ENCODE results near the gene TAOK3.

The TAOK3 gene

DNA sequence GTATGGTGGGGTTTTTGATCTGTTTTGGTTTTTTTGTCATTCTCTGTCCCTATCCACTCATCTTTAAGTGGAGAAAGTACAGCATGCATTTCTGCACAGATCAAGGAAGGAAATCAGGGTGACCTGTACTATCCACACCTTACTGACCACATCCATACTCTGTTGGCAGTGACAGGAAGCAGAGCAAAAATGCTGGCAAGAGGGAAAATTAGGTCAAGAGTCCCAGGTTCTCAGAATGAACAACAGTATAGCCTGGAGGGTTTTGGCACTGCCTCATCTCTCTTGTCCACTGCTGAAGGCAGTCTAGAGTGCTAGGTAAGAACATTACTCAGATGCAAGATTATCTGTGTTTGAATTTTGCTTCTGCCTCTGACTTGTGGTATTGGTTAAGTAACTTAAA is 70.7 kb downstream of the TAOK3 start:
- Histone ChIP-seq H3K79me2 (ENCODE audit: insufficient read depth, low read length) (peaks cover 71% of the 10 kb centered on the region), H2AFZ (ENCODE audit: low read depth, low read length, severe bottlenecking) (no peak overlapping the region), H3K27me3 (ENCODE audit: low read length) (no peaks in the 10 kb centered on the region), H3K4me3 (ENCODE audit: insufficient read depth, low read length, poor library complexity, severe bottlenecking) (no peak overlapping the region), H4K20me1 (ENCODE audit: low read depth, low read length) (no peaks in the 10 kb centered on the region), H3F3A (ENCODE audit: insufficient read depth) (peaks cover 5% of the 10 kb centered on the region; the same call in 1 of the 2 replicates), H3K9me2 (replicated peaks; ENCODE audit: insufficient read depth, low read length) (no peaks in the 10 kb centered on the region), H3K9me3 (ENCODE audit: insufficient read depth, low read length) (no peaks in the 10 kb centered on the region), H3K9ac (ENCODE audit: low read length) (no peak overlapping the region), H3K27ac (ENCODE audit: low read depth, low read length) (no peak overlapping the region), H3K36me3 (ENCODE audit: low read length) (no peaks in the 10 kb centered on the region), H3K4me2 (ENCODE audit: low read depth, low read length, poor library complexity, severe bottlenecking) (no peak overlapping the region)
- TF ChIP-seq CTCF (IDR thresholded peaks at IDR 0.05; ENCODE audit: insufficient read depth, low read length, poor library complexity, severe bottlenecking) (no peak), EZH2phosphoT487 (conservative IDR thresholded peaks at IDR 0.05; ENCODE audit: low read length) (no peak)

DNA sequence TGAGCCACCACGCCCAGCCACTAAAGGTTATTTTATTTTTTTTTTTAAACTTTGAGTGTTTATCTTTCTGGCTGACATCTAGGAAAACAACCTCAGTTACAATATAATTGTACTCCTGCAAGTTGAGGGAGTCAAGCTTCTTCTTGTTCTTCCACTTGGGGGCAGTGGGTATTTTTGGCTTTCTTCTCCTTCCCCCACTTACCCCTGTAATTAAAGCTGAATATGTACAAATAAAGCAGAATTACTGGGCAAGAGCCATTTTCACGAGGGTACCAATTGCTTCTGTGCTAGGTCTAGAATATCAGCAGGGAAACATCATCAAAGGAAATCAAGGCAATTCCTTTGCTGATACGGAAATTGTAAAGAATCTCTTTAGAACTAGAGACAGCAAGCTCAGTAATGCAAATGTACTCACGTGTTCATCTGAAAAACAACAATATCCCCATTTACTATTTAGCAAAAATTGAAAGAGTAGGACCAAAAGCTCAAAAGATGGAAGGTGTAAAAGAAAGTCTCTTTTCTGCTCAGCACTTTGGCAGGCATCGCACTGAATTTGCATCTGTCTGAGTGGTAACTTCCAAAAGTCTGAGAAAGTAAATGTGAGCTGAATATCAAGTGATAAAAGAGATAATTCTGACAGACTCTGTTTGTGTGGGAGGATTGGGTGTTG is 72.8 kb downstream of the TAOK3 start:
- no peak for TF ChIP-seq EZH2phosphoT487 (conservative IDR thresholded peaks at IDR 0.05; ENCODE audit: low read length)
- TF ChIP-seq CTCF (IDR thresholded peaks at IDR 0.05; ENCODE audit: insufficient read depth, low read length, poor library complexity, severe bottlenecking), result no peak
- peaks cover 57% of the 10 kb centered on the region for H3K79me2 ChIP-seq (ENCODE audit: insufficient read depth, low read length)
- no peak overlapping the region for H3K27ac ChIP-seq (ENCODE audit: low read depth, low read length)
- no peaks in the 10 kb centered on the region for H3K9me3 ChIP-seq (ENCODE audit: insufficient read depth, low read length)
- H3K4me3 ChIP-seq (ENCODE audit: insufficient read depth, low read length, poor library complexity, severe bottlenecking), result no peak overlapping the region
- H3K9me2 ChIP-seq (replicated peaks; ENCODE audit: insufficient read depth, low read length), result no peaks in the 10 kb centered on the region
- no peak overlapping the region for H2AFZ ChIP-seq (ENCODE audit: low read depth, low read length, severe bottlenecking)
- H3F3A ChIP-seq (ENCODE audit: insufficient read depth), result peaks cover 5% of the 10 kb centered on the region; the same call in 1 of the 2 replicates
- H3K27me3 ChIP-seq (ENCODE audit: low read length), result no peaks in the 10 kb centered on the region
- H3K36me3 ChIP-seq (ENCODE audit: low read length), result no peaks in the 10 kb centered on the region
- no peak overlapping the region for H3K4me2 ChIP-seq (ENCODE audit: low read depth, low read length, poor library complexity, severe bottlenecking)
- H3K9ac ChIP-seq (ENCODE audit: low read length), result no peak overlapping the region
- H4K20me1 ChIP-seq (ENCODE audit: low read depth, low read length), result no peaks in the 10 kb centered on the region

- no peaks in the 10 kb centered on the region for H3K27me3 ChIP-seq (ENCODE audit: low read length)
- no peak overlapping the region for H3K9ac ChIP-seq (ENCODE audit: low read length)
- H2AFZ ChIP-seq (ENCODE audit: low read depth, low read length, severe bottlenecking), result no peak overlapping the region
- peaks cover 41% of the 10 kb centered on the region; the same call in 1 of the 2 replicates for H3K79me2 ChIP-seq (ENCODE audit: insufficient read depth, low read length)
- no peak overlapping the region for H3K4me3 ChIP-seq (ENCODE audit: insufficient read depth, low read length, poor library complexity, severe bottlenecking)
- H3K9me3 ChIP-seq (ENCODE audit: insufficient read depth, low read length), result no peaks in the 10 kb centered on the region
- no peak overlapping the region for H3K4me2 ChIP-seq (ENCODE audit: low read depth, low read length, poor library complexity, severe bottlenecking)
- 0 out of 2 replicates have a peak, but pooled peaks cover 4% of the 10 kb centered on the region for H3F3A ChIP-seq (ENCODE audit: insufficient read depth)
- TF ChIP-seq EZH2phosphoT487 (conservative IDR thresholded peaks at IDR 0.05; ENCODE audit: low read length) (no peak), CTCF (IDR thresholded peaks at IDR 0.05; ENCODE audit: insufficient read depth, low read length, poor library complexity, severe bottlenecking) (no peak)
- no peaks in the 10 kb centered on the region for H3K36me3 ChIP-seq (ENCODE audit: low read length)
- H3K27ac ChIP-seq (ENCODE audit: low read depth, low read length), result no peak overlapping the region
- H4K20me1 ChIP-seq (ENCODE audit: low read depth, low read length), result no peaks in the 10 kb centered on the region
- H3K9me2 ChIP-seq (replicated peaks; ENCODE audit: insufficient read depth, low read length), result no peaks in the 10 kb centered on the region
Measured at GRCh38 chr12:118297284-118297683, 75.4 kb downstream of the TAOK3 start.

Data from SU-DHL-6 (cell line).